HL-60 (cell line): Measurements from ENCODE around the gene PSMD12.

Source experiments
- DNase-seq, 2 experiments: peaks; one replicate each; pipeline ENCODE4 v3.0.0-alpha.2; 2010 to 2020; ENCODE audit warnings: low read depth in 1 of 2, low spot score in 1 of 2
- H3K27ac ChIP-seq: fragments of 250-450 bp; sonication (Bioruptor Pico); replicated peaks from 2 replicates; pipeline ENCODE4 v1.5.1; 2020; ENCODE audit warnings: mild to moderate bottlenecking, moderate library complexity
- H3K27me3 ChIP-seq: fragments of 250-450 bp; sonication (Bioruptor Pico); 2 replicates; pipeline ENCODE4 v1.5.1; 2021; ENCODE audit warnings: mild to moderate bottlenecking, moderate library complexity; ENCODE audit not compliant: insufficient read depth, poor library complexity, severe bottlenecking
- H3K4me3 ChIP-seq: replicated peaks from 2 replicates; pipeline ENCODE4 v1.5.1; 2011; ENCODE audit warnings: mild to moderate bottlenecking, control low read depth, low read length; ENCODE audit not compliant: insufficient read depth
- CTCF ChIP-seq: IDR thresholded peaks from one replicate; pipeline ENCODE4 v1.5.1; 2011; ENCODE audit warnings: low read length, control low read depth, inconsistent platforms; ENCODE audit not compliant: insufficient read depth
- GABPA ChIP-seq: IDR thresholded peaks from 2 replicates; pipeline ENCODE4 v1.6.1; 2012; ENCODE audit warnings: low read depth
- POLR2AphosphoS5 ChIP-seq: IDR thresholded peaks from 2 replicates; pipeline ENCODE4 v1.6.1; 2012; ENCODE audit warnings: low read depth
- REST ChIP-seq: IDR thresholded peaks from 2 replicates; pipeline ENCODE4 v1.6.1; 2012; ENCODE audit warnings: low read depth; ENCODE audit not compliant: insufficient replicate concordance
- SPI1 ChIP-seq: IDR thresholded peaks from 2 replicates; pipeline ENCODE4 v1.6.1; 2012; ENCODE audit warnings: low read depth, mild to moderate bottlenecking, borderline replicate concordance

The PSMD12 gene

GRCh38 chr17:67326440-67326839, 39.9 kb downstream of the PSMD12 start:
- TF ChIP-seq REST (no peak), POLR2AphosphoS5 (no peak), GABPA (no peak), CTCF (no peak), SPI1 (no peak)
- H3K27me3 ChIP-seq: no peaks in the 10 kb centered on the region
- no peak for DNase-seq
- no peak overlapping the region for H3K4me3 ChIP-seq
- H3K27ac ChIP-seq: no peak overlapping the region

GRCh38 chr17:67324330-67324729, 42.0 kb downstream of the PSMD12 start:
- TF ChIP-seq CTCF (no peak), GABPA (no peak), SPI1 (no peak), POLR2AphosphoS5 (no peak), REST (no peak)
- Histone ChIP-seq H3K4me3 (no peak overlapping the region), H3K27ac (no peak overlapping the region), H3K27me3 (no peaks in the 10 kb centered on the region)
- DNase-seq: no peak

- no peak overlapping the region for H3K4me3 ChIP-seq
- H3K27me3 ChIP-seq: no peaks in the 10 kb centered on the region
- no peak overlapping the region for H3K27ac ChIP-seq
- TF ChIP-seq REST (no peak), POLR2AphosphoS5 (no peak), CTCF (no peak), GABPA (no peak), SPI1 (no peak)
- DNase-seq: no peak
Observed at GRCh38 chr17:67323445-67323844, 42.9 kb downstream of the PSMD12 start.
